OCI-LY1 (cell line): ENCODE results near the gene SMAD4.

Experiments used
- H2AFZ ChIP-seq: fragments of 200-600 bp; sonication (generic), shearing (Covaris generic); 2 replicates; pipeline ENCODE4 v1.6.0; 2014; ENCODE audit warnings: antibody characterized with exemption, mild to moderate bottlenecking, low read length
- H3F3A ChIP-seq: fragments of 200-600 bp; sonication (generic), shearing (Covaris generic); 2 replicates; pipeline ENCODE4 v1.6.0; 2014; ENCODE audit warnings: mild to moderate bottlenecking, antibody characterized with exemption, low read length, moderate library complexity; ENCODE audit not compliant: insufficient read depth
- H3K27ac ChIP-seq: fragments of 200-600 bp; sonication (generic); 2 replicates; pipeline ENCODE4 v1.5.1; 2014; ENCODE audit warnings: low read length, mixed run types, mild to moderate bottlenecking, low read depth; ENCODE audit not compliant: poor library complexity, severe bottlenecking
- H3K27me3 ChIP-seq: fragments of 200-600 bp; sonication (generic); 2 replicates; pipeline ENCODE4 v1.6.0; 2014; ENCODE audit warnings: antibody characterized with exemption, mild to moderate bottlenecking, low read length, moderate library complexity; ENCODE audit not compliant: insufficient read depth
- H3K36me3 ChIP-seq: fragments of 200-600 bp; sonication (generic); 2 replicates; pipeline ENCODE4 v1.6.1; 2014; ENCODE audit warnings: mild to moderate bottlenecking, antibody characterized with exemption, low read length, moderate library complexity, mixed read lengths; ENCODE audit not compliant: insufficient read depth
- H3K4me1 ChIP-seq: fragments of 200-600 bp; sonication (generic); 2 replicates; pipeline ENCODE4 v1.5.1; 2014; ENCODE audit warnings: mild to moderate bottlenecking, low read length, moderate library complexity; ENCODE audit not compliant: insufficient read depth, severe bottlenecking
- H3K4me2 ChIP-seq: fragments of 200-600 bp; sonication (generic), shearing (Covaris generic); 2 replicates; pipeline ENCODE4 v1.6.1; 2014; ENCODE audit warnings: low read length
- H3K4me3 ChIP-seq: fragments of 200-600 bp; sonication (generic); 2 replicates; pipeline ENCODE4 v1.5.1; 2014; ENCODE audit warnings: low read length, low read depth, mild to moderate bottlenecking, mixed read lengths; ENCODE audit not compliant: poor library complexity, severe bottlenecking
- H3K79me2 ChIP-seq: fragments of 200-600 bp; shearing (Covaris generic); 2 replicates; pipeline ENCODE4 v1.6.1; 2016; ENCODE audit warnings: mixed run types, low read length, mixed read lengths; ENCODE audit not compliant: insufficient read depth
- H3K9ac ChIP-seq: fragments of 200-600 bp; sonication (generic), shearing (Covaris generic); 2 replicates; pipeline ENCODE4 v1.6.1; 2014; ENCODE audit warnings: mild to moderate bottlenecking, low read length, mixed read lengths
- H3K9me2 ChIP-seq: fragments of 200-600 bp; sonication (generic), shearing (Covaris generic); 2 replicates; pipeline ENCODE4 v1.6.1; 2014; ENCODE audit warnings: low read depth, mild to moderate bottlenecking, low read length, mixed read lengths
- H3K9me3 ChIP-seq: fragments of 200-600 bp; shearing (Covaris generic); 2 replicates; pipeline ENCODE4 v1.6.1; 2014; ENCODE audit warnings: low read length, mixed read lengths
- H4K20me1 ChIP-seq: fragments of 200-600 bp; sonication (generic), shearing (Covaris generic); 2 replicates; pipeline ENCODE4 v1.6.0; 2016; ENCODE audit warnings: mild to moderate bottlenecking, low read length; ENCODE audit not compliant: insufficient read depth
- CTCF ChIP-seq: fragments of 200-600 bp; sonication (generic), shearing (Covaris generic); IDR thresholded peaks from 2 replicates; pipeline ENCODE4 v1.5.1; 2017; ENCODE audit warnings: mild to moderate bottlenecking, antibody characterized with exemption, low read length, moderate library complexity, mixed read lengths
- EZH2 ChIP-seq: fragments of 200-600 bp; sonication (generic), shearing (Covaris generic); IDR thresholded peaks from 2 replicates; pipeline ENCODE4 v1.8.0; 2017; ENCODE audit warnings: borderline replicate concordance, mixed run types, mild to moderate bottlenecking, antibody characterized with exemption, low read length, moderate library complexity, mixed read lengths

SMAD4 gene

DNA sequence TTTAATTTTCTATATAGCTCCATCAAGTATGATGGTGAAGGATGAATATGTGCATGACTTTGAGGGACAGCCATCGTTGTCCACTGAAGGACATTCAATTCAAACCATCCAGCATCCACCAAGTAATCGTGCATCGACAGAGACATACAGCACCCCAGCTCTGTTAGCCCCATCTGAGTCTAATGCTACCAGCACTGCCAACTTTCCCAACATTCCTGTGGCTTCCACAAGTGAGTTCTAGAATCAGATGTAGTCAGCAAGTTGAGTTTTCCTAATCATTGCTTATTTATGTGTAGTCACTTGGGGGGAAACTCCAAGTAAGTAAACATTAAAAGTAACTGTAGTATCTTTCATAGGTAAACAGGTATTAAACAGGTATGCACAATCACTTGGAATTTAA is 24.8 kb downstream of the SMAD4 start:
- TF ChIP-seq EZH2 = no peak
- H3K36me3 ChIP-seq = peaks cover 71% of the 10 kb centered on the region
- H3K79me2 ChIP-seq = no peaks in the 10 kb centered on the region
- no peak overlapping the region for H3K27ac ChIP-seq
- no peaks in the 10 kb centered on the region for H3K9me2 ChIP-seq
- no peaks in the 10 kb centered on the region for H4K20me1 ChIP-seq
- H3K9me3 ChIP-seq = no peaks in the 10 kb centered on the region
- H3K4me2 ChIP-seq = no peak overlapping the region
- no peak overlapping the region for H2AFZ ChIP-seq
- no peaks in the 10 kb centered on the region for H3F3A ChIP-seq
- no peak overlapping the region for H3K4me3 ChIP-seq
- no peaks in the 10 kb centered on the region for H3K27me3 ChIP-seq
- H3K9ac ChIP-seq = no peak overlapping the region
- H3K4me1 ChIP-seq = peaks cover 4% of the 10 kb centered on the region

DNA sequence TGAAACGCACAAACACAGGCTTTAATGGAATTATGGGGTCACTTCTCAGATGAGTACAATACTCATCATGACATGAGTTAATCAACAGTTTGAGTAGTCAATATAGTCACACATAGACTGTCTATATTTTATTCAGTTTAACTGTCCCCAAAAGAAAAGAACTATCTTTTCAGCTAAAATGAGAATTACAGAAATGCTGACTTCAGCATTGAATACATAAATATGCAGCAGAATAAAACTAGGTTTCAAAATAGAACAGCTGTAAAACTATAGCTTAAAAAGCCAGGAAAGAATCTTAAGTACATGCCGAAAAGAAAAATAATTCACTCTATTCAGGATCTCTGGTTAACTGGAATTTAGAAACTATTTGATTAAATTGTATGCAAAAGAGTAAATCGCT is 30.0 kb downstream of the SMAD4 start:
- Histone ChIP-seq H3K9ac (no peak overlapping the region), H3K4me1 (no peaks in the 10 kb centered on the region), H3K36me3 (peaks cover 84% of the 10 kb centered on the region), H3K9me3 (no peaks in the 10 kb centered on the region), H2AFZ (no peak overlapping the region), H4K20me1 (no peaks in the 10 kb centered on the region), H3F3A (no peaks in the 10 kb centered on the region), H3K4me3 (no peak overlapping the region), H3K9me2 (no peaks in the 10 kb centered on the region), H3K27ac (no peak overlapping the region), H3K27me3 (no peaks in the 10 kb centered on the region), H3K4me2 (no peak overlapping the region), H3K79me2 (no peaks in the 10 kb centered on the region)
- TF ChIP-seq EZH2 = no peak
- no peak for TF ChIP-seq CTCF

GRCh38 chr18:51064256-51064655 is 34.2 kb downstream of the SMAD4 start:
- H3K36me3 ChIP-seq = peaks cover 78% of the 10 kb centered on the region
- no peak overlapping the region for H3K4me2 ChIP-seq
- H3K9me3 ChIP-seq = no peaks in the 10 kb centered on the region
- H2AFZ ChIP-seq = no peak overlapping the region
- H3F3A ChIP-seq = no peaks in the 10 kb centered on the region
- no peaks in the 10 kb centered on the region for H3K27me3 ChIP-seq
- no peaks in the 10 kb centered on the region for H3K9me2 ChIP-seq
- H4K20me1 ChIP-seq = no peaks in the 10 kb centered on the region
- H3K4me3 ChIP-seq = no peak overlapping the region
- H3K27ac ChIP-seq = no peak overlapping the region
- H3K79me2 ChIP-seq = no peaks in the 10 kb centered on the region
- H3K9ac ChIP-seq = no peak overlapping the region
- no peaks in the 10 kb centered on the region for H3K4me1 ChIP-seq
- no peak for TF ChIP-seq EZH2
- TF ChIP-seq CTCF = no peak

GRCh38 chr18:51066273-51066672 is 36.3 kb downstream of the SMAD4 start:
- no peak for TF ChIP-seq EZH2
- no peak for TF ChIP-seq CTCF
- H3F3A ChIP-seq = no peaks in the 10 kb centered on the region

More at GRCh38 chr18:51066273-51066672, 36.3 kb downstream of the SMAD4 start:
- H3K36me3 ChIP-seq = peaks cover 83% of the 10 kb centered on the region
- H4K20me1 ChIP-seq = no peaks in the 10 kb centered on the region
- H3K27ac ChIP-seq = no peak overlapping the region
- H3K9ac ChIP-seq = no peak overlapping the region
- no peaks in the 10 kb centered on the region for H3K9me2 ChIP-seq
- H3K4me3 ChIP-seq = no peak overlapping the region
- no peak overlapping the region for H2AFZ ChIP-seq
- no peaks in the 10 kb centered on the region for H3K9me3 ChIP-seq
- H3K4me1 ChIP-seq = no peaks in the 10 kb centered on the region
- H3K79me2 ChIP-seq = no peaks in the 10 kb centered on the region
- no peaks in the 10 kb centered on the region for H3K27me3 ChIP-seq
- no peak overlapping the region for H3K4me2 ChIP-seq
